Coronary artery (tissue), 2 donors: ENCODE measurements around the gene NKD1.

Experiments
- DNase-seq: peaks from one replicate; pipeline ENCODE4 v3.0.0-alpha.2; 2017; ENCODE audit warnings: low spot score
- H3K27ac ChIP-seq, 2 donors: fragments of 200-600 bp; sonication (generic); one replicate each; pipeline ENCODE4 v1.5.1; 2016 to 2019
- H3K4me3 ChIP-seq: fragments of 200-600 bp; sonication (generic); 2 replicates; pipeline ENCODE4 v1.5.1; 2016; ENCODE audit warnings: mild to moderate bottlenecking, moderate library complexity
- TF ChIP-seq, protein P1 (sequence below): fragments of 200-600 bp; sonication (generic); IDR thresholded peaks from one replicate; pipeline ENCODE4 v1.5.1; 2019; ENCODE audit warnings: antibody characterized with exemption

Gene NKD1

DNA sequence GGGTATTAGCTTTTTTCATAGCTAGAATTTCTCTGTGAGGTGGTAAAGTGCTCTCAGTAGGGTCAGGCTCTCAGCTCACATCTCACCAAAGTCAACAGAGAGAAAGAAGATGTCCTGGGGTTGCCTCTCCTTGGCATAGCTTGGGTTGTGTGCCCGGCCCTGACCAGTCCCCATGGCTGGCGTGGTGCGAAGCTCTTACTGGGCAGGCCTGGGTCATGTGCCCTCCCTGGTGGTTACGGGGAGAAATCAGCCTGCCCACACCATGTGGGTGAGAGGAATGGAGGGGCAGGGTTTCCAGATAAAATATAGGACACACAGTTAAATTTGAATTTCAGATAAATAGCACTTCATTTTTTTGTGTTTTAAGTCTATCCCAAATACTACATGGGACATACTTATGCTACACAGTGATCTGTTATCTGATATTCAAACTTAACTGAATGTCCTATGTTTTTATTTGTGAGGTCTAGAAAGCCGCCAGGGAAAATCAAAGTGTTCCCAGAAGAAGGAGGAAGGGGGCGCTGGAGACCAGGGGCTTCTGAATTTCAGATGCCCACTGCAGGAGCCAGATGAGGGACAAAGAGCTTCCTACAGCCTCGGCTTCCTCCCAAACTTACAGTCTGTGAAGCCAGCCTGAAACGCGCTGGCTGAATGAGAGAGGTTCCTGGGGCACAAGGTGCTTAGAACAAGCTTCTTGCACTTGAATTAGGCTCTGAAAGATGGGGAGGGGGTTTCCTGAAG is 45.4 kb downstream of the NKD1 start:
- H3K27ac ChIP-seq = no peak overlapping the region
- H3K4me3 ChIP-seq = no peak overlapping the region
- TF ChIP-seq, protein P1, sequence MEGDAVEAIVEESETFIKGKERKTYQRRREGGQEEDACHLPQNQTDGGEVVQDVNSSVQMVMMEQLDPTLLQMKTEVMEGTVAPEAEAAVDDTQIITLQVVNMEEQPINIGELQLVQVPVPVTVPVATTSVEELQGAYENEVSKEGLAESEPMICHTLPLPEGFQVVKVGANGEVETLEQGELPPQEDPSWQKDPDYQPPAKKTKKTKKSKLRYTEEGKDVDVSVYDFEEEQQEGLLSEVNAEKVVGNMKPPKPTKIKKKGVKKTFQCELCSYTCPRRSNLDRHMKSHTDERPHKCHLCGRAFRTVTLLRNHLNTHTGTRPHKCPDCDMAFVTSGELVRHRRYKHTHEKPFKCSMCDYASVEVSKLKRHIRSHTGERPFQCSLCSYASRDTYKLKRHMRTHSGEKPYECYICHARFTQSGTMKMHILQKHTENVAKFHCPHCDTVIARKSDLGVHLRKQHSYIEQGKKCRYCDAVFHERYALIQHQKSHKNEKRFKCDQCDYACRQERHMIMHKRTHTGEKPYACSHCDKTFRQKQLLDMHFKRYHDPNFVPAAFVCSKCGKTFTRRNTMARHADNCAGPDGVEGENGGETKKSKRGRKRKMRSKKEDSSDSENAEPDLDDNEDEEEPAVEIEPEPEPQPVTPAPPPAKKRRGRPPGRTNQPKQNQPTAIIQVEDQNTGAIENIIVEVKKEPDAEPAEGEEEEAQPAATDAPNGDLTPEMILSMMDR = no peak
- DNase-seq = no peak

DNA sequence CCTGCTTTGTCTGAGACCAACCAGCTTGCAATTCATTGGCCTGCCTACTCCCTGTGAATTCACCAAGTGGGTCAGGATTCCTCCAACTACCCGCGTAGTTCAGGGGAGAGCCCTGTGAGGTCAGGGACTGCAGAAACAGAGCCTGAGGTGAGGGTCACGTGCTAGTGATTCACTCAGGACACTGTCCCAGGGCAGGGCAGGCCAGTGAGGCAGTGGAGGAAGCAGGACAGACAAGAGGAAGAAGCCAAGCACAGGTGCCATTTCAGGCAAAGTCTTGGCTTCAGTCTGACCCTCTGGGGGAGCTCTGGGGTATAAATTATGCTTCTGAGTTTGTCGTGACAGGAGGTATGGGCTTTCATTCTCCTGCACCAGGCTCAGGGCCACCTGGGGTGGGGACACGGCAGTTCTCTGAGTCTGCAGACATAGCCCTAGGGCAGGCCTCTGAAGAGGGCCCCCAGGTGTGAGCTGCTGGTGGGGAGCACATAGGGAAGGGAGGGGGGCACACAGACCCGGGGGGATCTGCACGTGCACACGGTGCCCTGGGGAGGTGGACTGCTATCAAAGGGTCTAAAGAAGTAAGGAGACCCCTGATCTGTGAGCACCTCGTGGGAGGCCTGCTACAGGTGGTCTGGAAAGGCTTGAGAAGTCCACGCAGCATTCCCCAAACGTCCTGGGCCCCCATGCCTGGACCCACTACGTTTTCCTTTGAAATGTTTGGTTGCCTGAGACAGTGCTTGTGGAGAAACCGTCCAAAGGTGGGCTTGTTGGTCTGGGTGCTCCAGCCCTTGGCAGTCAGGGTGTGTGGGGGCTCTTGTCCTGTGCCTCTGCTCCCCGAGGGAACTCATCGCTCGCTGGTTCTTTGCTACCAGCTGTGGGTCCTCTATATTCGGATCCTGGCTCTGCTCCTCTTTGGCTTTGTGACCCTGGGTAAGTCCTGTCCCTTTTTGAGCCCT is 46.4 kb downstream of the NKD1 start:
- TF ChIP-seq, protein P1 = no peak
- no peak overlapping the region for H3K4me3 ChIP-seq
- DNase-seq = no peak
- no peak overlapping the region for H3K27ac ChIP-seq

DNA sequence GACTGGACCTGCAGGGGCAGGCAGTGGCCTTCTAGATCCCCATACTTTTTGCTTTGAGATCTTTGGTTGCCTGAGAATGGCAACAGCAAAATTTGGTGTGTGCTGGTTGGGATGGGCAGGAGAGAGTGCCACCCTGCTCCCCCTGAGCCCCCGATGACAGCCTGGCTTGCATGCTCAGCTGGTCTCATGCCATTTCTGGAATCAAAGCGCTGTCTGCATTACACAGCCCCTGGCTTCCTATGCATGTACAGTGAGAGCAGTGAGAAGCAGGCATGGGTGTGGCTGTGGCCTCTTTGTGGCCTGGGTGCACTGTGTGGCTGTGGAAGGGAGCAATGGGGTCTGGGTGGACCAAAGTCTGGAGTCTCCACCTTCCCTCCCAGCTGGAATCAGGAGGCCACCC is 47.7 kb downstream of the NKD1 start:
- Histone ChIP-seq H3K27ac (no peak overlapping the region), H3K4me3 (no peak overlapping the region)
- DNase-seq = no peak
- TF ChIP-seq, protein P1 = no peak

DNA sequence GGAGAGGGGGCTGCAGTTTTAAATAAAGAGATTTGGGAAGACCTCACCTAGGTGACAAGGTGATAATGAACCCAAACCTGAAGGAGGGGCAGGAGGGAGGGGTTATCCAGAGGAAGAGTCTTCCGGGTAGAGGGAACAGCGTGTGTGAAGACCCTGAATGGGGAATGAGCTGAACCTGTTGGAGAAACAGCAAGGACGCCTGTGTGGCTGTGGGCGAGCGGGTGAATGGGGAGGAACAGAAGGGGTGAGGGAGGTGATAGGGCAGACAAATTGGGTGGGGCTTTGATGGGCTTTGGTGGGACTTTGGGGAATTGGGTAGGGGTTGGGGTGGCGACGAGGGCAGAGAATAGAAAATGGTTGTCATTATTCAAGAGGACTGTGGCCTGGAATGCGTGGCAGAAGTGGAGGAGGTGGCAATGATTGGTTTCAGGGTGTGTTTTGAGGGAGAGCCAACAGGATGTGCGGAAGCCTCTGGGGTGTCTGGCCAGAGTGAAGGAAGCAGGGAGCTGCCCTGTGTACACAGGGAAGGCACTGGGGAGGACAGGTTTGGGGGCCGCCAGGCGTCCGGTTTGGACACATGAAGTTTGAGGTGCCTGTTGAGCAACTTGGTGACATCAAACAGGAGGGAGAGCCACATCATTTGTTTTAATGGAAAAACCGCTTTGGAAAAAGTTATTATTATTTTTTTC is 48.7 kb downstream of the NKD1 start:
- Histone ChIP-seq H3K27ac (no peak overlapping the region), H3K4me3 (no peak overlapping the region)
- TF ChIP-seq, protein P1 = no peak
- DNase-seq = no peak

DNA sequence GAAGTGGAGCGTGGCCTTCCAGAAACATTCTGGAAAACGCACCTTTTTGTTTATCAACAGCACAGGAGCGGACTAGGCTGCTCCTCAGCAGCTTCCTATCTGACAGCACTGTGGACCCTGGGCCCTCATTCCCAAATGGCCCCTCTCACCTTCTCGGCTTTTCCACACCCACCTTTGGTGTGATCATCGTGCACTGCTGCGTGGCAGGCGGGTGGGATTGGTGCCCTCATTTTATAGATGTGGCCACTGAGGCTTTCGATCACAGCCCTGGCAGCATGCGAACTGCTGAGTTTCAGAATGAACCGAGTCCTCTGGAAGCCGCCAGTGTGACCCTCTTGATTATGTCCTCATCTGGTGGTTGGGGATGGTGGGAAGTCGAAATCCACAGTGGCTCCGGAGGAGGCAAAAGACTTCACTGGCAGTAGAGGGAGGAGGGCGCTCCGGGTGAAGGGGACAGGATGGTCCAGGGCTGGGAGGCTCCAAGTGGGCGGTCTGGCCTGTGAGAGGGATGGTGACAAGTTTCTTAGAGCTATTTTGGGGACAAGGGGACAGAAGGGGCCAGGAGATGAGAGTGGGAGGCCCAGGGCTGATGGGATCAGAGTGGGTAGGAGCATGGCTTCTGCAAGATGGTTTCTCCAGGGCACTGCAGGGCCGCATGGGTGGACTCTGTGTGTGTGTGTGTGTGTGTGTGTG is 49.5 kb downstream of the NKD1 start:
- Histone ChIP-seq H3K4me3 (no peak overlapping the region), H3K27ac (peak overlapping the region in 1 of 2 donors; percentile 89)
- DNase-seq = no peak
- TF ChIP-seq, protein P1 = no peak

DNA sequence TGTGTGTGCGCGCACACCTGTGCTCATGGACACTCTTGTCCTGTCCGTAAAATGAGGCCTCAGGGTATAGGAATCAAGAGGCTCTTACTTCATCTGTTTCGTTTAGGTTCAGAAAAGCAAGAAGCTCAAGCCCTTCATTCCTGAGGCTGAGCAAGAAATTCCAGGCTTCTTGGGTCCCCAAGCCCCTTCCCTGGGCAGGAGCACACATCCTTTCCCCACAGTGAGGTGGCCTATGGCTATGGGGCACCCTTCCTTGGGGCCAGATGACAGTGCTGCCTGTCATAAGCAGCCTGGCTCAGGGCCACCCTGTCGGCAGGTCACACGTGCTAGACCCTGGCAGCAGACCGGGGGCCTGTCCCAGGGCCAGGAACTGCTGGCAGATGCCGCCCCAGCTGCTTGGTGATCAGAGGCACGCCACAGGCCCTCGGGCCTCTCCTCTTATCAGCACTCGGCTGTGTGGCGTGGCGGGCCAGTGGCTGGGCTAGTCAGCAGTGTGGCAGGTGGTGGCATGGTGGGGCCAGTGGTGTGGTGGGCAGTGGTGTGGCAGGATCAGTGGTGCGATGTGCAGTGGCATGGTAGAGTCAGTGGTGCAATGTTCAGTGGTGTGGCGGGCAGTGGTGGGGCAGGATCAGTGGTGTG is 50.2 kb downstream of the NKD1 start:
- no peak overlapping the region for H3K4me3 ChIP-seq
- no peak for DNase-seq
- H3K27ac ChIP-seq = peak overlapping the region; percentile 34 to 89
- TF ChIP-seq, protein P1 = no peak
